HG02884 (cell line): ENCODE results near the gene CCDC170.

Experiments
- ATAC-seq: cut with Tn5 transposase; IDR thresholded peaks from one replicate; pipeline ENCODE4 v1.9.1; 2021; ENCODE audit warnings: mild to moderate bottlenecking, moderate library complexity; ENCODE audit not compliant: unreplicated experiment

The CCDC170 gene

GRCh38 chr6:151616600-151616999, 122.8 kb downstream of the CCDC170 start:
- ATAC-seq: no peak

GRCh38 chr6:151617539-151617938, 123.7 kb downstream of the CCDC170 start:
- no peak for ATAC-seq

GRCh38 chr6:151618717-151619116, 124.9 kb downstream of the CCDC170 start:
- ATAC-seq: no peak

- ATAC-seq: no peak
Measured at GRCh38 chr6:151620179-151620578, 126.4 kb downstream of the CCDC170 start.

- no peak for ATAC-seq
Measured at GRCh38 chr6:151624071-151624470, 130.3 kb downstream of the CCDC170 start.

- ATAC-seq: no peak
Measured at GRCh38 chr6:151624481-151624880, 130.7 kb downstream of the CCDC170 start.

GRCh38 chr6:151624900-151625536, 131.2 kb downstream of the CCDC170 start:
- no peak for ATAC-seq

- ATAC-seq: peak; percentile 60
Measured at GRCh38 chr6:151627689-151628444, 134.1 kb downstream of the CCDC170 start.

- ATAC-seq: no peak
Measured at GRCh38 chr6:151629791-151630190, 136.0 kb downstream of the CCDC170 start.

- ATAC-seq: no peak
Measured at GRCh38 chr6:151630387-151630786, 136.6 kb downstream of the CCDC170 start.

- no peak for ATAC-seq
Measured at GRCh38 chr6:151630991-151631655, 137.3 kb downstream of the CCDC170 start.

- no peak for ATAC-seq
Measured at GRCh38 chr6:151632415-151632987, 138.7 kb downstream of the CCDC170 start.

- no peak for ATAC-seq
Measured at GRCh38 chr6:151633526-151634335, 139.9 kb downstream of the CCDC170 start.

- no peak for ATAC-seq
Measured at GRCh38 chr6:151634336-151634720, 140.5 kb downstream of the CCDC170 start.

- no peak for ATAC-seq
Measured at GRCh38 chr6:151635741-151636140, 141.9 kb downstream of the CCDC170 start.

GRCh38 chr6:151637814-151638213, 144.0 kb downstream of the CCDC170 start:
- no peak for ATAC-seq

- ATAC-seq: no peak
Measured at GRCh38 chr6:151639750-151640149, 145.9 kb downstream of the CCDC170 start.

- no peak for ATAC-seq
Measured at GRCh38 chr6:151641028-151641427, 147.2 kb downstream of the CCDC170 start.

GRCh38 chr6:151647976-151648639, 154.3 kb downstream of the CCDC170 start:
- ATAC-seq: no peak

- no peak for ATAC-seq
Measured at GRCh38 chr6:151649835-151650234, 156.0 kb downstream of the CCDC170 start.
